ENCODE data around the gene CCNC. TPM values are rescaled to one million over a fixed set of nuclear protein-coding genes. Genes with fewer than 3 reads are reported as not detected.

The CCNC gene
- total RNA-seq, 1 experiment from 2014 or later, result 93.1 TPM

- Mint-ChIP-seq H3K4me3 (no peak overlapping the region), H3K27ac (no peak overlapping the region), H3K4me1 (no peaks in the 10 kb centered on the region), H3K36me3 (peaks cover 39% of the 10 kb centered on the region), H3K9me3 (no peaks in the 10 kb centered on the region), H3K27me3 (ENCODE audit: low read depth) (no peaks in the 10 kb centered on the region)
- CTCF ChIA-PET, result no interaction called here
- DNase-seq (ENCODE audit: low spot score), result no peak
- POLR2A ChIA-PET, result no interaction called here
- TF ChIP-seq HMGA2 (CRISPR knock-in tag; IDR thresholded peaks at IDR 0.05) (no peak), ZNF219 (CRISPR knock-in tag; IDR thresholded peaks at IDR 0.05; ENCODE audit: borderline replicate concordance) (no peak), ZNF396 (CRISPR knock-in tag; IDR thresholded peaks at IDR 0.05; ENCODE audit: borderline replicate concordance) (no peak), ZBTB21 (CRISPR knock-in tag; IDR thresholded peaks at IDR 0.05; ENCODE audit: borderline replicate concordance) (no peak), GTF2I (CRISPR knock-in tag; conservative IDR thresholded peaks at IDR 0.05) (no peak), FOXK1 (CRISPR knock-in tag; IDR thresholded peaks at IDR 0.05) (no peak), GRHL2 (CRISPR knock-in tag; IDR thresholded peaks at IDR 0.05; ENCODE audit: insufficient replicate concordance, severe bottlenecking) (no peak), GABPB1 (CRISPR knock-in tag; IDR thresholded peaks at IDR 0.05) (no peak), IRF2 (CRISPR knock-in tag; IDR thresholded peaks at IDR 0.05; ENCODE audit: borderline replicate concordance, low read depth) (no peak), ARID4B (CRISPR knock-in tag; IDR thresholded peaks at IDR 0.05; ENCODE audit: borderline replicate concordance) (no peak), FOXJ3 (CRISPR knock-in tag; IDR thresholded peaks at IDR 0.05; ENCODE audit: borderline replicate concordance) (no peak)
- TF ChIP-seq, protein P1, sequence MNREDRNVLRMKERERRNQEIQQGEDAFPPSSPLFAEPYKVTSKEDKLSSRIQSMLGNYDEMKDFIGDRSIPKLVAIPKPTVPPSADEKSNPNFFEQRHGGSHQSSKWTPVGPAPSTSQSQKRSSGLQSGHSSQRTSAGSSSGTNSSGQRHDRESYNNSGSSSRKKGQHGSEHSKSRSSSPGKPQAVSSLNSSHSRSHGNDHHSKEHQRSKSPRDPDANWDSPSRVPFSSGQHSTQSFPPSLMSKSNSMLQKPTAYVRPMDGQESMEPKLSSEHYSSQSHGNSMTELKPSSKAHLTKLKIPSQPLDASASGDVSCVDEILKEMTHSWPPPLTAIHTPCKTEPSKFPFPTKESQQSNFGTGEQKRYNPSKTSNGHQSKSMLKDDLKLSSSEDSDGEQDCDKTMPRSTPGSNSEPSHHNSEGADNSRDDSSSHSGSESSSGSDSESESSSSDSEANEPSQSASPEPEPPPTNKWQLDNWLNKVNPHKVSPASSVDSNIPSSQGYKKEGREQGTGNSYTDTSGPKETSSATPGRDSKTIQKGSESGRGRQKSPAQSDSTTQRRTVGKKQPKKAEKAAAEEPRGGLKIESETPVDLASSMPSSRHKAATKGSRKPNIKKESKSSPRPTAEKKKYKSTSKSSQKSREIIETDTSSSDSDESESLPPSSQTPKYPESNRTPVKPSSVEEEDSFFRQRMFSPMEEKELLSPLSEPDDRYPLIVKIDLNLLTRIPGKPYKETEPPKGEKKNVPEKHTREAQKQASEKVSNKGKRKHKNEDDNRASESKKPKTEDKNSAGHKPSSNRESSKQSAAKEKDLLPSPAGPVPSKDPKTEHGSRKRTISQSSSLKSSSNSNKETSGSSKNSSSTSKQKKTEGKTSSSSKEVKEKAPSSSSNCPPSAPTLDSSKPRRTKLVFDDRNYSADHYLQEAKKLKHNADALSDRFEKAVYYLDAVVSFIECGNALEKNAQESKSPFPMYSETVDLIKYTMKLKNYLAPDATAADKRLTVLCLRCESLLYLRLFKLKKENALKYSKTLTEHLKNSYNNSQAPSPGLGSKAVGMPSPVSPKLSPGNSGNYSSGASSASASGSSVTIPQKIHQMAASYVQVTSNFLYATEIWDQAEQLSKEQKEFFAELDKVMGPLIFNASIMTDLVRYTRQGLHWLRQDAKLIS (CRISPR knock-in tag; IDR thresholded peaks at IDR 0.05; ENCODE audit: borderline replicate concordance), result no peak
- TF ChIP-seq, protein P2, sequence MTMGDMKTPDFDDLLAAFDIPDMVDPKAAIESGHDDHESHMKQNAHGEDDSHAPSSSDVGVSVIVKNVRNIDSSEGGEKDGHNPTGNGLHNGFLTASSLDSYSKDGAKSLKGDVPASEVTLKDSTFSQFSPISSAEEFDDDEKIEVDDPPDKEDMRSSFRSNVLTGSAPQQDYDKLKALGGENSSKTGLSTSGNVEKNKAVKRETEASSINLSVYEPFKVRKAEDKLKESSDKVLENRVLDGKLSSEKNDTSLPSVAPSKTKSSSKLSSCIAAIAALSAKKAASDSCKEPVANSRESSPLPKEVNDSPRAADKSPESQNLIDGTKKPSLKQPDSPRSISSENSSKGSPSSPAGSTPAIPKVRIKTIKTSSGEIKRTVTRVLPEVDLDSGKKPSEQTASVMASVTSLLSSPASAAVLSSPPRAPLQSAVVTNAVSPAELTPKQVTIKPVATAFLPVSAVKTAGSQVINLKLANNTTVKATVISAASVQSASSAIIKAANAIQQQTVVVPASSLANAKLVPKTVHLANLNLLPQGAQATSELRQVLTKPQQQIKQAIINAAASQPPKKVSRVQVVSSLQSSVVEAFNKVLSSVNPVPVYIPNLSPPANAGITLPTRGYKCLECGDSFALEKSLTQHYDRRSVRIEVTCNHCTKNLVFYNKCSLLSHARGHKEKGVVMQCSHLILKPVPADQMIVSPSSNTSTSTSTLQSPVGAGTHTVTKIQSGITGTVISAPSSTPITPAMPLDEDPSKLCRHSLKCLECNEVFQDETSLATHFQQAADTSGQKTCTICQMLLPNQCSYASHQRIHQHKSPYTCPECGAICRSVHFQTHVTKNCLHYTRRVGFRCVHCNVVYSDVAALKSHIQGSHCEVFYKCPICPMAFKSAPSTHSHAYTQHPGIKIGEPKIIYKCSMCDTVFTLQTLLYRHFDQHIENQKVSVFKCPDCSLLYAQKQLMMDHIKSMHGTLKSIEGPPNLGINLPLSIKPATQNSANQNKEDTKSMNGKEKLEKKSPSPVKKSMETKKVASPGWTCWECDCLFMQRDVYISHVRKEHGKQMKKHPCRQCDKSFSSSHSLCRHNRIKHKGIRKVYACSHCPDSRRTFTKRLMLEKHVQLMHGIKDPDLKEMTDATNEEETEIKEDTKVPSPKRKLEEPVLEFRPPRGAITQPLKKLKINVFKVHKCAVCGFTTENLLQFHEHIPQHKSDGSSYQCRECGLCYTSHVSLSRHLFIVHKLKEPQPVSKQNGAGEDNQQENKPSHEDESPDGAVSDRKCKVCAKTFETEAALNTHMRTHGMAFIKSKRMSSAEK (CRISPR knock-in tag; IDR thresholded peaks at IDR 0.05; ENCODE audit: borderline replicate concordance), result no peak
- TF ChIP-seq, protein P3, sequence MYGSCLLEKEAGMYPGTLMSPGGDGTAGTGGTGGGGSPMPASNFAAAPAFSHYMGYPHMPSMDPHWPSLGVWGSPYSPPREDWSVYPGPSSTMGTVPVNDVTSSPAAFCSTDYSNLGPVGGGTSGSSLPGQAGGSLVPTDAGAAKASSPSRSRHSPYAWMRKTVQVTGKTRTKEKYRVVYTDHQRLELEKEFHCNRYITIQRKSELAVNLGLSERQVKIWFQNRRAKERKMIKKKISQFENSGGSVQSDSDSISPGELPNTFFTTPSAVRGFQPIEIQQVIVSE (CRISPR knock-in tag; IDR thresholded peaks at IDR 0.05; ENCODE audit: borderline replicate concordance), result no peak
- TF ChIP-seq, protein P4, sequence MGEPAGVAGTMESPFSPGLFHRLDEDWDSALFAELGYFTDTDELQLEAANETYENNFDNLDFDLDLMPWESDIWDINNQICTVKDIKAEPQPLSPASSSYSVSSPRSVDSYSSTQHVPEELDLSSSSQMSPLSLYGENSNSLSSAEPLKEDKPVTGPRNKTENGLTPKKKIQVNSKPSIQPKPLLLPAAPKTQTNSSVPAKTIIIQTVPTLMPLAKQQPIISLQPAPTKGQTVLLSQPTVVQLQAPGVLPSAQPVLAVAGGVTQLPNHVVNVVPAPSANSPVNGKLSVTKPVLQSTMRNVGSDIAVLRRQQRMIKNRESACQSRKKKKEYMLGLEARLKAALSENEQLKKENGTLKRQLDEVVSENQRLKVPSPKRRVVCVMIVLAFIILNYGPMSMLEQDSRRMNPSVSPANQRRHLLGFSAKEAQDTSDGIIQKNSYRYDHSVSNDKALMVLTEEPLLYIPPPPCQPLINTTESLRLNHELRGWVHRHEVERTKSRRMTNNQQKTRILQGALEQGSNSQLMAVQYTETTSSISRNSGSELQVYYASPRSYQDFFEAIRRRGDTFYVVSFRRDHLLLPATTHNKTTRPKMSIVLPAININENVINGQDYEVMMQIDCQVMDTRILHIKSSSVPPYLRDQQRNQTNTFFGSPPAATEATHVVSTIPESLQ (CRISPR knock-in tag; IDR thresholded peaks at IDR 0.05), result no peak
- ATAC-seq, result no peak
Observed at GRCh38 chr6:99559057-99559456, 9.4 kb downstream of the CCNC start.
